Liver (tissue), 9 donors: Measurements from ENCODE around the gene AKAP12. TPM values are rescaled to one million over a fixed set of nuclear protein-coding genes. Genes with fewer than 3 reads are reported as not detected.

ENCODE experiments used
- DNase-seq: peaks from one replicate; pipeline ENCODE4 v3.0.0-alpha.2; 2017; ENCODE audit warnings: low spot score
- H3K27ac ChIP-seq, 2 donors: one replicate each; pipeline ENCODE4 v1.7.0; 2013; ENCODE audit warnings: inconsistent platforms in 2 of 2, low read length in 2 of 2, control low read depth in 1 of 2, low read depth in 1 of 2, mild to moderate bottlenecking in 1 of 2
- H3K27me3 ChIP-seq, 4 donors: one replicate each; pipeline versions ENCODE4 v1.6.1 to v1.7.0; 2013; ENCODE audit warnings: low read length in 3 of 4, inconsistent platforms in 1 of 4, mild to moderate bottlenecking in 1 of 4, moderate library complexity in 1 of 4; ENCODE audit not compliant: control insufficient read depth in 4 of 4, insufficient read depth in 4 of 4
- H3K36me3 ChIP-seq, 4 donors: one replicate each; pipeline versions ENCODE4 v1.6.1 to v1.7.0; 2013; ENCODE audit warnings: low read length in 3 of 4, mild to moderate bottlenecking in 3 of 4, low read depth in 1 of 4, moderate library complexity in 1 of 4; ENCODE audit not compliant: control insufficient read depth in 4 of 4, insufficient read depth in 3 of 4
- H3K4me1 ChIP-seq, 4 donors: one replicate each; pipeline versions ENCODE4 v1.6.1 to v1.7.0; 2013; ENCODE audit warnings: low read length in 3 of 4, mild to moderate bottlenecking in 3 of 4, moderate library complexity in 1 of 4; ENCODE audit not compliant: control insufficient read depth in 4 of 4, insufficient read depth in 4 of 4
- H3K4me3 ChIP-seq, 3 donors: one replicate each; pipeline versions ENCODE4 v1.6.1 to v1.7.0; 2013; ENCODE audit warnings: low read length in 3 of 3, control low read depth in 1 of 3, low read depth in 1 of 3, mild to moderate bottlenecking in 1 of 3
- H3K9ac ChIP-seq, 2 donors: one replicate each; pipeline ENCODE4 v1.7.0; 2013; ENCODE audit warnings: low read length in 2 of 2, mild to moderate bottlenecking in 2 of 2, moderate library complexity in 2 of 2, control low read depth in 1 of 2, low read depth in 1 of 2
- H3K9me3 ChIP-seq, 4 donors: one replicate each; pipeline versions ENCODE4 v1.6.1 to v1.7.0; 2013; ENCODE audit warnings: low read length in 3 of 4; ENCODE audit not compliant: control insufficient read depth in 4 of 4
- EGR1 ChIP-seq, 2 donors: IDR thresholded peaks; 2 replicates each; pipeline ENCODE4 v1.6.1; 2016 to 2018; ENCODE audit warnings: antibody characterized with exemption in 2 of 2, low read depth in 2 of 2
- FOXA1 ChIP-seq: IDR thresholded peaks from 2 replicates; pipeline ENCODE4 v1.6.1; 2016; ENCODE audit warnings: antibody characterized with exemption
- FOXA2 ChIP-seq: IDR thresholded peaks from 2 replicates; pipeline ENCODE4 v1.6.1; 2016; ENCODE audit warnings: antibody characterized with exemption
- HNF4A ChIP-seq, 2 donors: conservative IDR thresholded peaks; 2 replicates each; pipeline ENCODE4 v1.6.1; 2016; ENCODE audit warnings: antibody characterized with exemption in 2 of 2, mild to moderate bottlenecking in 2 of 2
- HNF4G ChIP-seq: IDR thresholded peaks from 2 replicates; pipeline ENCODE4 v1.6.1; 2016; ENCODE audit warnings: antibody characterized with exemption
- RAD21 ChIP-seq, 2 donors: IDR thresholded peaks; 2 replicates each; pipeline ENCODE4 v1.6.1; 2016; ENCODE audit warnings: antibody characterized with exemption in 2 of 2, mild to moderate bottlenecking in 2 of 2
- RXRA ChIP-seq, 2 donors: IDR thresholded peaks; 2 replicates each; pipeline ENCODE4 v1.6.1; 2017 to 2018; ENCODE audit warnings: antibody characterized with exemption in 2 of 2, mild to moderate bottlenecking in 1 of 2
- SP1 ChIP-seq: IDR thresholded peaks from 2 replicates; pipeline ENCODE4 v1.6.1; 2018; ENCODE audit warnings: antibody characterized with exemption, mild to moderate bottlenecking
- TAF1 ChIP-seq: conservative IDR thresholded peaks from 2 replicates; pipeline ENCODE4 v1.6.1; 2016; ENCODE audit warnings: antibody characterized with exemption, mild to moderate bottlenecking
- YY1 ChIP-seq: IDR thresholded peaks from 2 replicates; pipeline ENCODE4 v1.6.1; 2016; ENCODE audit warnings: antibody characterized with exemption, mild to moderate bottlenecking
- WGBS: extraction: QIAGEN DNeasy Blood & Tissue Kit; methylation state at CpG from one replicate; pipeline ENCODE4 v1.1.7; 2013; 5-methylcytosine and 5-hydroxymethylcytosine counted together
- polyA plus RNA-seq, 2 donors: library from polyadenylated mRNA; stranded (reverse) in 1 of 2; unstranded in 1 of 2; fragments of 200-250 nt in 1 of 2; fragments of >200 nt in 1 of 2; fragmentation: Nextera tagmentation in 1 of 2; extraction: Ambion mirVana in 1 of 2; gene quantifications; one replicate each; pipeline versions ENCODE4 v1.2.1 to v1.2.3, GENCODE V29; 2013 to 2015
- total RNA-seq, 2 donors: library from RNA; depleted of rRNA; stranded (reverse); fragments of >200 nt; gene quantifications; one replicate each; pipeline ENCODE4 v1.2.3, GENCODE V29; 2014
- TF ChIP-seq, protein P1 (sequence below): fragments of 150-350 bp; IDR thresholded peaks from 2 replicates; pipeline ENCODE4 v1.5.1; 2017; ENCODE audit warnings: improper control_type of control experiment, low read depth, low read length; ENCODE audit not compliant: missing input control
- TF ChIP-seq, protein P2 (sequence below): IDR thresholded peaks from 2 replicates; pipeline ENCODE4 v1.6.1; 2016; ENCODE audit warnings: antibody characterized with exemption
- TF ChIP-seq, protein P3 (sequence below): IDR thresholded peaks from 2 replicates; pipeline ENCODE4 v1.6.1; 2016; ENCODE audit warnings: antibody characterized with exemption, mild to moderate bottlenecking
- TF ChIP-seq, protein P4 (sequence below): IDR thresholded peaks from 2 replicates; pipeline ENCODE4 v1.6.1; 2016; ENCODE audit warnings: antibody characterized with exemption
- TF ChIP-seq, protein P5 (sequence below): IDR thresholded peaks from 2 replicates; pipeline ENCODE4 v1.6.1; 2016; ENCODE audit warnings: antibody characterized with exemption
- donor health status: healthy.
- donor health status: healthy.
- donor health status: healthy.
- donor health status: healthy.
- donor health status: healthy.

AKAP12 gene
- total and polyA plus RNA-seq, 4 donors, result 6.7 to 14.8 (median 8.6) TPM

DNA sequence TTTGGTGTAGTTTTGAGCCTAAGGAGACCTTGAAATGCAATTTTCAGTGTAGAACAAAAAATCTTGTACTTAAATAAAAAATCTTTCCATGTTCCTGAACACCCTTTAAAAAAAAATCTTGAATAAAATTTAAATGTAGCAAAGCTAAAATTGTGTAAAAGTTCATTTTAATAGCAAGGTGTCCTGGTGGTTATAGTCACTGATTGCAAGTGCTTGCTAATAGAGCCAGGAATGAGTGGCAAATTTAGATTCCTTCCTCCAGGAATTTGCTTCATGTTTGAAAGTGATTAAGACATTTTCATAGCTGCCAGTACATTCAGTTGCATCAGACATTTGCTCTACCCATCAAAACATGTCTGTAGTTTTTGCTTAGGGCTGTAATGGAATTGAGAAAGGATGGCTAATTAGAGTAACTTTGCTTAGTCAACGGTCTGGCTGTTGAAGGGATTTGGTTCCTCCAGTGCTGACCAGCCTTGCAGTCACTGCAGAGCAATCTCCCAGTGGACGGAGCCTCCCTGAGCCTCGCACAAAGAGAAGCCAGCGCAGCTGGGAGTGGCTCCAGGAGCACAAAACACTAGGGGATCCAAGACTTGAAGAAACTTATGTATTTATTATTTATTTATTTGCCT lies 36.5 kb downstream of the AKAP12 start:
- H3K9ac ChIP-seq, result no peak overlapping the region
- H3K9me3 ChIP-seq, result no peaks in the 10 kb centered on the region
- TF ChIP-seq RAD21 (IDR thresholded peaks at IDR 0.05), result no peak
- TF ChIP-seq SP1, result no peak
- TF ChIP-seq FOXA1, result no peak
- TF ChIP-seq EGR1 (IDR thresholded peaks at IDR 0.05; ENCODE audit: low read depth in 2 of 2), result no peak
- TF ChIP-seq, protein P1, sequence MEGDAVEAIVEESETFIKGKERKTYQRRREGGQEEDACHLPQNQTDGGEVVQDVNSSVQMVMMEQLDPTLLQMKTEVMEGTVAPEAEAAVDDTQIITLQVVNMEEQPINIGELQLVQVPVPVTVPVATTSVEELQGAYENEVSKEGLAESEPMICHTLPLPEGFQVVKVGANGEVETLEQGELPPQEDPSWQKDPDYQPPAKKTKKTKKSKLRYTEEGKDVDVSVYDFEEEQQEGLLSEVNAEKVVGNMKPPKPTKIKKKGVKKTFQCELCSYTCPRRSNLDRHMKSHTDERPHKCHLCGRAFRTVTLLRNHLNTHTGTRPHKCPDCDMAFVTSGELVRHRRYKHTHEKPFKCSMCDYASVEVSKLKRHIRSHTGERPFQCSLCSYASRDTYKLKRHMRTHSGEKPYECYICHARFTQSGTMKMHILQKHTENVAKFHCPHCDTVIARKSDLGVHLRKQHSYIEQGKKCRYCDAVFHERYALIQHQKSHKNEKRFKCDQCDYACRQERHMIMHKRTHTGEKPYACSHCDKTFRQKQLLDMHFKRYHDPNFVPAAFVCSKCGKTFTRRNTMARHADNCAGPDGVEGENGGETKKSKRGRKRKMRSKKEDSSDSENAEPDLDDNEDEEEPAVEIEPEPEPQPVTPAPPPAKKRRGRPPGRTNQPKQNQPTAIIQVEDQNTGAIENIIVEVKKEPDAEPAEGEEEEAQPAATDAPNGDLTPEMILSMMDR, result no peak
- TF ChIP-seq RXRA (IDR thresholded peaks at IDR 0.05), result no peak
- no peak for TF ChIP-seq HNF4G
- no peak for TF ChIP-seq FOXA2
- no peak for TF ChIP-seq HNF4A (conservative IDR thresholded peaks at IDR 0.05)
- H3K27me3 ChIP-seq, result no peaks in the 10 kb centered on the region
- no peak overlapping the region for H3K27ac ChIP-seq
- H3K4me1 ChIP-seq, result no peaks in the 10 kb centered on the region
- H3K36me3 ChIP-seq, result no peaks in the 10 kb centered on the region
- no peak overlapping the region for H3K4me3 ChIP-seq
- 76% methylated on average over 4 of the region's 4 CpGs for WGBS
- DNase-seq, result no peak

DNA sequence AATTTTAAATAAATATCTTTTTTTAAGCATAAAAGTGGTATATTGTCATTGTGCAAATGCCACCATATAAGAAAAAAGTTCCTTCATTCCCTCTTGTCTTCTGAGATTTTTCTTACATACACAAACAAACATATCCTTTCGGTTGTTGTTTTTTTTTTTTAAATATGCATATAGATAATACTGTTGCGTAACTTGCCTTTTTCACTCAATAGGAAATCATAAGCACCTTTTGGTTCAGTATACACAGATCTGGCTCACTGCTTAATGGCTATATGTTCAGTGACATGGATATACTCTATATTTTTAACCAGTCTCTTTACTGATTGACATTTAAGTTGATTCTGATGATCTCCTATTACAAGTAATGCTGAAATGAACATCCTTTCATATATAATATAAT lies 40.1 kb downstream of the AKAP12 start:
- no peaks in the 10 kb centered on the region for H3K27me3 ChIP-seq
- WGBS, result 95% methylated on average over 2 of the region's 2 CpGs

DNA sequence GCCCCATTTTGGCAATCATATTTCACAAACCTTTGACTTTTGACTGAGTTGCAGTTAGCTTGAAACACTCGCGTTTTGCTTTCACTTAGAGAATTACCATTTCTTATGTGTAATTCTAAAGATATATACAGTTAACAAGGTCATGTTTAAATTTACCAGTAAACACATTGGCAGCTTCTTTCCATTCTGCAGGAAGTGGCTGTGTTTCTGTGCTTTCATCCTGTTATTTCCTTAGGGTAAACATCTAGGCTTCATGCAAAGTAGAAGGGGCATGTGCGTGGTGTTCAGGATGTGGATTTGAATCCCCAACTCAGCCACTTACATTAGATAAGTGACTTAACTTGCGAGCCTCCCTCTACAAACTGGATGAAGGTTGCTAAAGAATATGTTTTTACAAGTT lies 41.1 kb downstream of the AKAP12 start:
- Histone ChIP-seq H3K9ac (no peak overlapping the region), H3K4me3 (no peak overlapping the region), H3K27ac (no peak overlapping the region), H3K9me3 (no peaks in the 10 kb centered on the region), H3K4me1 (no peaks in the 10 kb centered on the region), H3K36me3 (no peaks in the 10 kb centered on the region), H3K27me3 (no peaks in the 10 kb centered on the region)
- no peak for DNase-seq
- WGBS, result 75% methylated on average over 4 of the region's 4 CpGs
- TF ChIP-seq RXRA (IDR thresholded peaks at IDR 0.05) (no peak), FOXA1 (no peak), RAD21 (IDR thresholded peaks at IDR 0.05) (no peak), EGR1 (IDR thresholded peaks at IDR 0.05; ENCODE audit: low read depth in 2 of 2) (no peak)
- TF ChIP-seq, protein P2, sequence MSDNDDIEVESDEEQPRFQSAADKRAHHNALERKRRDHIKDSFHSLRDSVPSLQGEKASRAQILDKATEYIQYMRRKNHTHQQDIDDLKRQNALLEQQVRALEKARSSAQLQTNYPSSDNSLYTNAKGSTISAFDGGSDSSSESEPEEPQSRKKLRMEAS, result no peak
- TF ChIP-seq, protein P3, sequence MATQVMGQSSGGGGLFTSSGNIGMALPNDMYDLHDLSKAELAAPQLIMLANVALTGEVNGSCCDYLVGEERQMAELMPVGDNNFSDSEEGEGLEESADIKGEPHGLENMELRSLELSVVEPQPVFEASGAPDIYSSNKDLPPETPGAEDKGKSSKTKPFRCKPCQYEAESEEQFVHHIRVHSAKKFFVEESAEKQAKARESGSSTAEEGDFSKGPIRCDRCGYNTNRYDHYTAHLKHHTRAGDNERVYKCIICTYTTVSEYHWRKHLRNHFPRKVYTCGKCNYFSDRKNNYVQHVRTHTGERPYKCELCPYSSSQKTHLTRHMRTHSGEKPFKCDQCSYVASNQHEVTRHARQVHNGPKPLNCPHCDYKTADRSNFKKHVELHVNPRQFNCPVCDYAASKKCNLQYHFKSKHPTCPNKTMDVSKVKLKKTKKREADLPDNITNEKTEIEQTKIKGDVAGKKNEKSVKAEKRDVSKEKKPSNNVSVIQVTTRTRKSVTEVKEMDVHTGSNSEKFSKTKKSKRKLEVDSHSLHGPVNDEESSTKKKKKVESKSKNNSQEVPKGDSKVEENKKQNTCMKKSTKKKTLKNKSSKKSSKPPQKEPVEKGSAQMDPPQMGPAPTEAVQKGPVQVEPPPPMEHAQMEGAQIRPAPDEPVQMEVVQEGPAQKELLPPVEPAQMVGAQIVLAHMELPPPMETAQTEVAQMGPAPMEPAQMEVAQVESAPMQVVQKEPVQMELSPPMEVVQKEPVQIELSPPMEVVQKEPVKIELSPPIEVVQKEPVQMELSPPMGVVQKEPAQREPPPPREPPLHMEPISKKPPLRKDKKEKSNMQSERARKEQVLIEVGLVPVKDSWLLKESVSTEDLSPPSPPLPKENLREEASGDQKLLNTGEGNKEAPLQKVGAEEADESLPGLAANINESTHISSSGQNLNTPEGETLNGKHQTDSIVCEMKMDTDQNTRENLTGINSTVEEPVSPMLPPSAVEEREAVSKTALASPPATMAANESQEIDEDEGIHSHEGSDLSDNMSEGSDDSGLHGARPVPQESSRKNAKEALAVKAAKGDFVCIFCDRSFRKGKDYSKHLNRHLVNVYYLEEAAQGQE, result no peak
- TF ChIP-seq, protein P4, sequence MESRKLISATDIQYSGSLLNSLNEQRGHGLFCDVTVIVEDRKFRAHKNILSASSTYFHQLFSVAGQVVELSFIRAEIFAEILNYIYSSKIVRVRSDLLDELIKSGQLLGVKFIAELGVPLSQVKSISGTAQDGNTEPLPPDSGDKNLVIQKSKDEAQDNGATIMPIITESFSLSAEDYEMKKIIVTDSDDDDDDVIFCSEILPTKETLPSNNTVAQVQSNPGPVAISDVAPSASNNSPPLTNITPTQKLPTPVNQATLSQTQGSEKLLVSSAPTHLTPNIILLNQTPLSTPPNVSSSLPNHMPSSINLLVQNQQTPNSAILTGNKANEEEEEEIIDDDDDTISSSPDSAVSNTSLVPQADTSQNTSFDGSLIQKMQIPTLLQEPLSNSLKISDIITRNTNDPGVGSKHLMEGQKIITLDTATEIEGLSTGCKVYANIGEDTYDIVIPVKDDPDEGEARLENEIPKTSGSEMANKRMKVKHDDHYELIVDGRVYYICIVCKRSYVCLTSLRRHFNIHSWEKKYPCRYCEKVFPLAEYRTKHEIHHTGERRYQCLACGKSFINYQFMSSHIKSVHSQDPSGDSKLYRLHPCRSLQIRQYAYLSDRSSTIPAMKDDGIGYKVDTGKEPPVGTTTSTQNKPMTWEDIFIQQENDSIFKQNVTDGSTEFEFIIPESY, result no peak

More for the DNA sequence above, 40.1 kb downstream of the AKAP12 start:
- no peaks in the 10 kb centered on the region for H3K4me1 ChIP-seq
- DNase-seq, result no peak
- H3K36me3 ChIP-seq, result no peaks in the 10 kb centered on the region
- H3K27ac ChIP-seq, result no peak overlapping the region
- H3K4me3 ChIP-seq, result no peak overlapping the region
- H3K9me3 ChIP-seq, result no peaks in the 10 kb centered on the region
- no peak overlapping the region for H3K9ac ChIP-seq
- TF ChIP-seq, protein P2, result no peak
- TF ChIP-seq TAF1, result no peak
- no peak for TF ChIP-seq FOXA2
- no peak for TF ChIP-seq FOXA1
- TF ChIP-seq, protein P5, sequence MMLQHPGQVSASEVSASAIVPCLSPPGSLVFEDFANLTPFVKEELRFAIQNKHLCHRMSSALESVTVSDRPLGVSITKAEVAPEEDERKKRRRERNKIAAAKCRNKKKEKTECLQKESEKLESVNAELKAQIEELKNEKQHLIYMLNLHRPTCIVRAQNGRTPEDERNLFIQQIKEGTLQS, result no peak
- TF ChIP-seq, protein P1, result no peak
- no peak for TF ChIP-seq YY1
